WTC11 (cell line): ENCODE results near the gene EML4. TPM values are rescaled to one million over a fixed set of nuclear protein-coding genes. Genes with fewer than 3 reads are reported as not detected.

Source experiments
- ATAC-seq: fragments of 200-7000 bp; cut with Tn5 transposase; 2 replicates; pipeline ENCODE4 v1.10.0; 2021; ENCODE audit warnings: mild to moderate bottlenecking, moderate library complexity
- CTCF ChIA-PET: fragments of 300-600 bp; sonication (Branson Sonifier 250); formaldehyde crosslinking; loops from one replicate; lab custom pipeline; 2021; ENCODE audit warnings: antibody characterized with exemption; lab: Charles Lee
- POLR2A ChIA-PET: fragments of 350-600 bp; sonication (Branson Sonifier 250); formaldehyde crosslinking; loops from one replicate; lab custom pipeline; 2021; ENCODE audit warnings: antibody characterized with exemption; lab: Charles Lee
- DNase-seq: peaks from one replicate; pipeline ENCODE4 v3.0.0; 2021; ENCODE audit warnings: low spot score
- H3K27ac Mint-ChIP-seq: 2 replicates; pipeline ENCODE4 v1.8.0; 2021; ENCODE audit warnings: mixed read lengths
- H3K27me3 Mint-ChIP-seq: 2 replicates; pipeline ENCODE4 v1.8.0; 2021; ENCODE audit warnings: low read depth, mild to moderate bottlenecking, moderate library complexity, mixed read lengths
- H3K36me3 Mint-ChIP-seq: 2 replicates; pipeline ENCODE4 v1.8.0; 2021; ENCODE audit warnings: mixed read lengths
- H3K4me1 Mint-ChIP-seq: 2 replicates; pipeline ENCODE4 v1.8.0; 2022; ENCODE audit warnings: mixed read lengths
- H3K4me3 Mint-ChIP-seq: 2 replicates; pipeline ENCODE4 v1.8.0; 2021; ENCODE audit warnings: mild to moderate bottlenecking, moderate library complexity, mixed read lengths
- H3K9me3 Mint-ChIP-seq: 2 replicates; pipeline ENCODE4 v1.8.0; 2021; ENCODE audit warnings: mixed read lengths
- CBFB ChIP-seq: sonication (generic); formaldehyde crosslinking; IDR thresholded peaks from 2 replicates; pipeline ENCODE4 v1.8.1; 2022; ENCODE audit warnings: mild to moderate bottlenecking, low read depth, missing genetic modification reagents
- CDX4 ChIP-seq: fragments of 250-450 bp; sonication (Bioruptor Pico); IDR thresholded peaks from 2 replicates; pipeline ENCODE4 v1.9.0; 2021; ENCODE audit warnings: moderate library complexity, mild to moderate bottlenecking, inconsistent platforms, borderline replicate concordance
- FOXK1 ChIP-seq: sonication (generic); formaldehyde crosslinking; IDR thresholded peaks from 2 replicates; pipeline ENCODE4 v1.8.0; 2022; ENCODE audit warnings: mild to moderate bottlenecking, moderate library complexity, missing genetic modification reagents
- FOXP4 ChIP-seq: sonication (generic); formaldehyde crosslinking; IDR thresholded peaks from 2 replicates; pipeline ENCODE4 v1.8.0; 2022; ENCODE audit warnings: mild to moderate bottlenecking, missing genetic modification reagents
- GRHL2 ChIP-seq: fragments of 250-450 bp; sonication (Bioruptor Pico); IDR thresholded peaks from 2 replicates; pipeline ENCODE4 v1.8.0; 2022; ENCODE audit warnings: mild to moderate bottlenecking, moderate library complexity; ENCODE audit not compliant: insufficient replicate concordance, severe bottlenecking
- IRF1 ChIP-seq: sonication (generic); formaldehyde crosslinking; IDR thresholded peaks from 2 replicates; pipeline ENCODE4 v1.8.0; 2023; ENCODE audit warnings: missing genetic modification reagents
- JAZF1 ChIP-seq: fragments of 250-450 bp; sonication (Bioruptor Pico); IDR thresholded peaks from 2 replicates; pipeline ENCODE4 v1.9.0; 2021; ENCODE audit warnings: moderate library complexity, mild to moderate bottlenecking, inconsistent platforms
- MXD4 ChIP-seq: fragments of 250-450 bp; sonication (Bioruptor Pico); IDR thresholded peaks from 2 replicates; pipeline ENCODE4 v1.8.0; 2021; ENCODE audit warnings: mild to moderate bottlenecking, moderate library complexity, borderline replicate concordance
- TEAD4 ChIP-seq: sonication (generic); formaldehyde crosslinking; IDR thresholded peaks from 2 replicates; pipeline ENCODE4 v1.8.0; 2022; ENCODE audit warnings: mild to moderate bottlenecking, missing genetic modification reagents
- USF1 ChIP-seq: sonication (generic); formaldehyde crosslinking; IDR thresholded peaks from 2 replicates; pipeline ENCODE4 v1.8.0; 2022; ENCODE audit warnings: mild to moderate bottlenecking, missing genetic modification reagents
- ZBTB21 ChIP-seq: sonication (generic); formaldehyde crosslinking; IDR thresholded peaks from 2 replicates; pipeline ENCODE4 v1.8.1; 2023; ENCODE audit warnings: mild to moderate bottlenecking, missing genetic modification reagents, borderline replicate concordance
- ZMAT4 ChIP-seq: fragments of 250-450 bp; sonication (Bioruptor Pico); IDR thresholded peaks from 2 replicates; pipeline ENCODE4 v1.9.0; 2021; ENCODE audit warnings: mild to moderate bottlenecking
- ZNF317 ChIP-seq: sonication (generic); formaldehyde crosslinking; IDR thresholded peaks from 2 replicates; pipeline ENCODE4 v1.8.1; 2023; ENCODE audit warnings: low read depth, mild to moderate bottlenecking, moderate library complexity, missing genetic modification reagents, borderline replicate concordance
- ZNF512 ChIP-seq: sonication (generic); formaldehyde crosslinking; IDR thresholded peaks from 2 replicates; pipeline ENCODE4 v1.8.1; 2022; ENCODE audit warnings: missing genetic modification reagents, borderline replicate concordance
- total RNA-seq: library from RNA; stranded (reverse); gene quantifications from 3 replicates; pipeline ENCODE4 v1.2.3, GENCODE V29; 2021
- TF ChIP-seq, protein P1 (sequence below): fragments of 250-450 bp; sonication (Bioruptor Pico); IDR thresholded peaks from 2 replicates; pipeline ENCODE4 v1.8.0; 2021; ENCODE audit warnings: mild to moderate bottlenecking
- TF ChIP-seq, protein P2 (sequence below): fragments of 250-450 bp; sonication (Bioruptor Pico); conservative IDR thresholded peaks from 2 replicates; pipeline ENCODE4 v1.9.0; 2021; ENCODE audit warnings: mild to moderate bottlenecking

The EML4 gene
- total RNA-seq, 1 experiment from 2014 or later: 89.9 TPM

DNA sequence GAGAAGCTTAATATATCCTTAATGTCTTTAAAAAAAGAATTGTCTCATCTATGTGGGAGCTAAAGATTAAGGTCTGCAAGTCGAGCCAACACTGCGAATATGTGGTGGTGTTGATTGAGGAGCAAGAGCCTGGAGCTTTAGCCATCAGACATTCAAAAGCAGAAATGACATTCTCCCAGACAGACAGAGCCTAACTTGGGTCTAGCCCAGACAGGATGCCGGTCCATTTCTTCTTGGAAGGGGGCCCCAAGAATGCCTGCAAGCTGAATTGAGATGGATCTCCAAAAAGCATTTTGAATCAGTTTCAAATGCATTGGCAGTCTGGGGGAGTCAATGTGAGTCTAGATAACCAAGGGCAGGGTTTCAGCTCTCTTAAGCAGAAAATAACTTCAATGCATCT, 30.1 kb upstream of the EML4 start:
- ATAC-seq (no peak), DNase-seq (no peak)
- H3K9me3 Mint-ChIP-seq: no peaks in the 10 kb centered on the region
- POLR2A ChIA-PET: interaction anchor here (0.6 kb wide), 2 partner anchors 94 to 151 kb away, joined by 5 to 7 read pairs; no protein-coding TSS in a partner anchor
- peaks cover 47% of the 10 kb centered on the region for H3K4me1 Mint-ChIP-seq
- TF ChIP-seq CDX4 (CRISPR knock-in tag): no peak
- TF ChIP-seq MXD4 (CRISPR knock-in tag): no peak
- no peak for TF ChIP-seq ZBTB21 (CRISPR knock-in tag)
- TF ChIP-seq FOXP4: no peak
- no peak for TF ChIP-seq ZNF512 (CRISPR knock-in tag)
- no peak for TF ChIP-seq CBFB (CRISPR knock-in tag)
- TF ChIP-seq ZMAT4 (CRISPR knock-in tag): no peak
- TF ChIP-seq, protein P1, sequence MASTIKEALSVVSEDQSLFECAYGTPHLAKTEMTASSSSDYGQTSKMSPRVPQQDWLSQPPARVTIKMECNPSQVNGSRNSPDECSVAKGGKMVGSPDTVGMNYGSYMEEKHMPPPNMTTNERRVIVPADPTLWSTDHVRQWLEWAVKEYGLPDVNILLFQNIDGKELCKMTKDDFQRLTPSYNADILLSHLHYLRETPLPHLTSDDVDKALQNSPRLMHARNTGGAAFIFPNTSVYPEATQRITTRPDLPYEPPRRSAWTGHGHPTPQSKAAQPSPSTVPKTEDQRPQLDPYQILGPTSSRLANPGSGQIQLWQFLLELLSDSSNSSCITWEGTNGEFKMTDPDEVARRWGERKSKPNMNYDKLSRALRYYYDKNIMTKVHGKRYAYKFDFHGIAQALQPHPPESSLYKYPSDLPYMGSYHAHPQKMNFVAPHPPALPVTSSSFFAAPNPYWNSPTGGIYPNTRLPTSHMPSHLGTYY: no peak
- TF ChIP-seq TEAD4 (CRISPR knock-in tag): no peak
- no peak for TF ChIP-seq JAZF1 (CRISPR knock-in tag)
- TF ChIP-seq FOXK1 (CRISPR knock-in tag): no peak
- TF ChIP-seq, protein P2, sequence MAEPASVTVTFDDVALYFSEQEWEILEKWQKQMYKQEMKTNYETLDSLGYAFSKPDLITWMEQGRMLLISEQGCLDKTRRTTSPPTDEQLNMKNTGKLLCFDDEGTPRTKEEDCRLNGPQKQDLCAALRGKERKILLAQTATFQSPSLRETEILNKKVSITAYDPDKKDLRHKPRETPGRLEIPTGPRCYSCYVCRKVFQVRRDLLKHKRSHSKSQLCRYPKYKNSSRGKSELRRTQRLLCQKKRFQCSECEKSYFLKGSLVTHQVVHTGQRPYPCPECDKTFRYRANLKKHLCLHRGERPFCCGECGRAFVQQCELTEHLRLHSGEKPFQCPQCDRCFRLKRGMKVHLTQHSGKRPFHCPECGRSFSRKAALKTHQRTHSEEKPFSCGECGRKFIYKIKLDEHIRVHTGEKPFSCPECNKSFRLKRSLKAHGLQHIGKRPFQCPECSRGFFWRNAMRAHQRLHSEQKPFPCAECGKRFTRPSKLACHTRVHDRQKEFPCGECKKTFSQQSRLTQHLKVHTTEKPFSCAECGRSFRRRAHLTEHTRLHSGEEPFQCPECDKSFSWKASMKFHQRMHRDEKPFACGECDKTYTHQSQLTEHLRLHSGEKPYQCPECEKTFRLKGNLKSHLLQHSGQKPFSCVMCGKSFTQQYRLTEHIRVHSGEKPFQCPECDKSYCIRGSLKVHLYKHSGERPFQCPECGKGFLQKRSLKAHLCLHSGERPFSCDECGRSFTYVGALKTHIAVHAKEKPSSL (CRISPR knock-in tag): no peak
- TF ChIP-seq GRHL2: no peak
- TF ChIP-seq IRF1 (CRISPR knock-in tag): no peak
- no peak for TF ChIP-seq USF1
- TF ChIP-seq ZNF317 (CRISPR knock-in tag): no peak
- no peaks in the 10 kb centered on the region for H3K36me3 Mint-ChIP-seq
- no peak overlapping the region for H3K4me3 Mint-ChIP-seq
- CTCF ChIA-PET: no interaction called here
- H3K27ac Mint-ChIP-seq: no peak overlapping the region
- no peaks in the 10 kb centered on the region for H3K27me3 Mint-ChIP-seq
